ENCODE data around the gene PLPP4. TPM values are rescaled to one million over a fixed set of nuclear protein-coding genes. Genes with fewer than 3 reads are reported as not detected.

PLPP4 gene
- polyA plus RNA-seq, 1 donor from 2014 or later = 4.4 TPM

DNA sequence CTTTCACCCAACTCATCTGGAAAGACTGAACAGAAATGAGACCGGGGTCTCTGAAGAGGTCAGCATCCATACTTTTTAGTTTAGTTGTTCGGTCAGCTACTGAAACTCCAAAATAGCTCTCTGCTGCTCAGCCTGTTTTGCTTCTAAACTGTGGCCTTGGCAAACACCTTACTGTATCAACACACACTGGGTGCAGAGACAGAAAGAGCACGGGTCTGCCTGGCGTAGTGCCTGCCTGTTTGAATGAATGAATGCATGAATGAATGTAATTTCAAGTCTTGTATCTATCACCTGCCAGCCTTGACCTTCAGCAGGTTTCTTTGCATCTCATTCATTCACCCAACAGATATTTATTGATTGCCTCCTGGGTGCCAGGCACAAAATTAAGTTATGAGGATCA lies 98.4 kb downstream of the PLPP4 start:
- no peak overlapping the region for H3K4me2 ChIP-seq (ENCODE audit: low read length)
- no peak for TF ChIP-seq EP300 (conservative IDR thresholded peaks at IDR 0.05; ENCODE audit: poor library complexity, severe bottlenecking)
- no peak for TF ChIP-seq REST (IDR thresholded peaks at IDR 0.05; ENCODE audit: borderline replicate concordance)
- TF ChIP-seq MXI1 (conservative IDR thresholded peaks at IDR 0.05; ENCODE audit: poor library complexity, severe bottlenecking) = no peak
- no peak for TF ChIP-seq SMC3 (conservative IDR thresholded peaks at IDR 0.05; ENCODE audit: poor library complexity)
- no peak for TF ChIP-seq EZH2 (IDR thresholded peaks at IDR 0.05; ENCODE audit: borderline replicate concordance, insufficient read depth, low read length, poor library complexity, severe bottlenecking)
- no peak for TF ChIP-seq TAF1 (IDR thresholded peaks at IDR 0.05; ENCODE audit: low read depth)
- TF ChIP-seq POLR2AphosphoS5 (IDR thresholded peaks at IDR 0.05) = no peak
- no peaks in the 10 kb centered on the region for H4K20me1 ChIP-seq (ENCODE audit: insufficient read depth)
- no peaks in the 10 kb centered on the region for H3K36me3 ChIP-seq (ENCODE audit: insufficient read depth, low read length)
- no peaks in the 10 kb centered on the region for H3K9me3 ChIP-seq (ENCODE audit: low read length)
- H3K9me2 ChIP-seq (ENCODE audit: insufficient read depth, low read length) = no peaks in the 10 kb centered on the region
- H3F3A ChIP-seq (ENCODE audit: insufficient read depth, low read length, poor library complexity, severe bottlenecking) = peaks cover 5% of the 10 kb centered on the region
- H2AFZ ChIP-seq (ENCODE audit: low read depth, low read length) = no peak overlapping the region
- H3K27me3 ChIP-seq (ENCODE audit: insufficient read depth, low read depth, low read length) = no peaks in the 10 kb centered on the region
- H3K79me2 ChIP-seq (replicated peaks; ENCODE audit: insufficient read depth, low read length) = no peaks in the 10 kb centered on the region
- H3K27ac ChIP-seq (ENCODE audit: low read length) = no peak overlapping the region
- H3K9ac ChIP-seq (ENCODE audit: low read length) = no peak overlapping the region
- no peak overlapping the region for H3K4me3 ChIP-seq (ENCODE audit: low read length)

DNA sequence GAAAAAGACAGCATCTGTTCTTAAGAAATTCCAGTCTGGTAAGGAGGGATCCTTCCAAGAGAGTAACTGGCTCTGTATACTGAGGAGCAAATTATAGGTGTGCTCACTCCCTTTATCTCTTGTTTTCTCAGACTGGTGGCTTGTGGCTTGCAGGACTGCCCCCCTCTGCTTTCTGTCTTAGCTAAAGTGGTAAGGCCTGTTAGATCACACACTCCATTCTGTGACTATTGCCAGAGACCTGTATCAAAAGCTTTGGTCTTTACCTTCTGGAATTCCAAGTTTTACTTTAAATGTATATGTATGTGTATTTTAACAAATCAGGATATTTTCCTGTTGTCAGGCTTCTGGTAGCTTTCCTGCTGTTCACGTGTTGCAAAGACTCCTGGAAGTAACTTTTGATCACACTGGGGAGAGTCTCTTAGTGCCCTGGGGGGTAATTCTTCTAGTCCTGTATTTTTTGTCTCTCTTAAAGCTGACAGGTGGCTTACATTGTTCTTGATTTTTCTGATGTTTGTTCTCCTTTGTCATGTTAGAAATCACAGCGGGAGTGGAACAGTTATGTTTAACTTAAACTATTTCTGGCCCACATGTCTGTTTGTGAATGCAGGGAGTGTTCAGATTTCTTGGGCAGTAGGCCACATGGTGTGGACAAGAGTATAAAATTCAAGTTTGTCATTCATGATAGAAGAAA lies 99.0 kb downstream of the PLPP4 start:
- no peak overlapping the region for H3K27ac ChIP-seq (ENCODE audit: low read length)
- H2AFZ ChIP-seq (ENCODE audit: low read depth, low read length) = no peak overlapping the region
- H4K20me1 ChIP-seq (ENCODE audit: insufficient read depth) = no peaks in the 10 kb centered on the region
- no peaks in the 10 kb centered on the region for H3K36me3 ChIP-seq (ENCODE audit: insufficient read depth, low read length)
- no peak overlapping the region for H3K9ac ChIP-seq (ENCODE audit: low read length)
- H3K4me2 ChIP-seq (ENCODE audit: low read length) = no peak overlapping the region
- H3K79me2 ChIP-seq (replicated peaks; ENCODE audit: insufficient read depth, low read length) = no peaks in the 10 kb centered on the region
- no peaks in the 10 kb centered on the region for H3K9me3 ChIP-seq (ENCODE audit: low read length)
- H3K9me2 ChIP-seq (ENCODE audit: insufficient read depth, low read length) = no peaks in the 10 kb centered on the region
- H3F3A ChIP-seq (ENCODE audit: insufficient read depth, low read length, poor library complexity, severe bottlenecking) = peaks cover 5% of the 10 kb centered on the region
- no peaks in the 10 kb centered on the region for H3K27me3 ChIP-seq (ENCODE audit: insufficient read depth, low read depth, low read length)
- H3K4me3 ChIP-seq (ENCODE audit: low read length) = no peak overlapping the region
- TF ChIP-seq REST (IDR thresholded peaks at IDR 0.05; ENCODE audit: borderline replicate concordance) (no peak), TAF1 (IDR thresholded peaks at IDR 0.05; ENCODE audit: low read depth) (no peak), MXI1 (conservative IDR thresholded peaks at IDR 0.05; ENCODE audit: poor library complexity, severe bottlenecking) (no peak), CTCF (IDR thresholded peaks at IDR 0.05; ENCODE audit: poor library complexity, severe bottlenecking) (no peak), EZH2 (IDR thresholded peaks at IDR 0.05; ENCODE audit: borderline replicate concordance, insufficient read depth, low read length, poor library complexity, severe bottlenecking) (no peak), EP300 (conservative IDR thresholded peaks at IDR 0.05; ENCODE audit: poor library complexity, severe bottlenecking) (no peak), POLR2AphosphoS5 (IDR thresholded peaks at IDR 0.05) (no peak), SMC3 (conservative IDR thresholded peaks at IDR 0.05; ENCODE audit: poor library complexity) (no peak), RAD21 (conservative IDR thresholded peaks at IDR 0.05) (no peak)

Data from neural cell (in vitro differentiated cells).